GM12864 (cell line): ENCODE measurements around the gene OR13D1.
"Not testable (repeated sequence)": the region's sequence is repeated elsewhere in the genome, so short reads cannot be mapped to it uniquely, and the experiment has no call there.

Experiments used
- DNase-seq: peaks from one replicate; pipeline ENCODE4 v3.0.0-alpha.2; 2011; ENCODE audit warnings: low read depth
- H3K4me3 ChIP-seq: 2 replicates; pipeline ENCODE4 v1.5.1; 2011; ENCODE audit warnings: mild to moderate bottlenecking, low read depth, low read length, control low read depth
- CTCF ChIP-seq: IDR thresholded peaks from 2 replicates; pipeline ENCODE4 v1.5.1; 2011; ENCODE audit warnings: low read depth, mild to moderate bottlenecking, moderate library complexity, low read length, control low read depth, inconsistent platforms; ENCODE audit errors: missing control alignments

OR13D1 gene

GRCh38 chr9:104694218-104694617 lies at the start of gene OR13D1:
OR13D1 (plus strand) TSS chr9:104694518; CDS start chr9:104694518, 0 bp downstream.
- DNase-seq, result no peak

GRCh38 chr9:104658496-104659195 lies 35.7 kb upstream of the OR13D1 start:
- no peak for DNase-seq
- H3K4me3 ChIP-seq, result no peak overlapping the region
- TF ChIP-seq CTCF, result no peak

More at GRCh38 chr9:104694218-104694617, at the start of gene OR13D1:
- TF ChIP-seq CTCF, result no peak
- H3K4me3 ChIP-seq, result no peak within 1 kb of the TSS

GRCh38 chr9:104675611-104676010 lies 18.7 kb upstream of the OR13D1 start:
- H3K4me3 ChIP-seq, result no peak overlapping the region
- no peak for TF ChIP-seq CTCF
- no peak for DNase-seq

GRCh38 chr9:104682642-104683041 lies 11.7 kb upstream of the OR13D1 start:
- TF ChIP-seq CTCF, result peak; percentile 35
- no peak overlapping the region for H3K4me3 ChIP-seq
- DNase-seq, result peak; percentile 13

- no peak for TF ChIP-seq CTCF
- no peak for DNase-seq
Measured at GRCh38 chr9:104686081-104686480, 8.2 kb upstream of the OR13D1 start.

GRCh38 chr9:104700306-104700705 lies 6.0 kb downstream of the OR13D1 start:
- no peak for TF ChIP-seq CTCF
- H3K4me3 ChIP-seq, result no peak overlapping the region
- DNase-seq, result no peak

More at GRCh38 chr9:104686081-104686480, 8.2 kb upstream of the OR13D1 start:
- H3K4me3 ChIP-seq, result no peak overlapping the region

GRCh38 chr9:104708737-104709136 lies 14.4 kb downstream of the OR13D1 start:
- not testable (repeated sequence) for H3K4me3 ChIP-seq

More at GRCh38 chr9:104708737-104709136, 14.4 kb downstream of the OR13D1 start:
- DNase-seq, result not testable (repeated sequence)
